ENCODE results near the gene SCD. TPM values are rescaled to one million over a fixed set of nuclear protein-coding genes. Genes with fewer than 3 reads are reported as not detected.
A peak's percentile ranks its signal among the peaks of the same experiment; 100 is the strongest.

Gene SCD
- total RNA-seq, 1 donor from 2014 or later = 13.2 TPM

DNA sequence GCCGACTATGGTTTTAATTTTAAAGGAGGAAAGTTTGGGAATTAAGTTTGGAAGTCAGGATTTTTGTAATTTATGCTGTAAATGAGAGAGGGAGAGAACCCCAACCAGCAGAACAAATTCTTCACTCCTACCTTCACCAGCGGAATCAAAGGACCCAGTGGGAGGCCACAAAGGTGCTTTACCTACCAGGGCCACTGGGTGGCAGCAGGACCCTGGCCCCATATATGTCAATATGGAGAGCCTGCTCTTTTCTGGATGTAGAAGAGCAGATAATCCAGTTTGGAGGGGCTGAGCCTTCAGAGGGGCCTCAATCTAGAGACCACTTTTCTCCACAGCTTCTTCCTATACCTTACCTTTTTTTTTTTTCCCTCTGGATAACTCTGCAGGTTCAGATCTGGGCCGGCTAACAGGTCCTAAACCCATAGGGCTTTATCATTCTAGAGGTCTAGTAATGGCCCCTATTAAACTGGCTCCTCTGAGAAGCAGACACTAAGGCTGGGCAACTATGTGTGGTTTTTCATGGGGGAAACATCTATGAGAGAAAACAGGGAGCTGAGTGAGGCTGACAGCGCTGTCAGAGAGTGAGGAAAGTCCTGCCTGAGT, 8.5 kb upstream of the SCD start:
- ATAC-seq = peak; percentile 79
- intact Hi-C loops (cut with micrococcal nuclease) = no loop called here

DNA sequence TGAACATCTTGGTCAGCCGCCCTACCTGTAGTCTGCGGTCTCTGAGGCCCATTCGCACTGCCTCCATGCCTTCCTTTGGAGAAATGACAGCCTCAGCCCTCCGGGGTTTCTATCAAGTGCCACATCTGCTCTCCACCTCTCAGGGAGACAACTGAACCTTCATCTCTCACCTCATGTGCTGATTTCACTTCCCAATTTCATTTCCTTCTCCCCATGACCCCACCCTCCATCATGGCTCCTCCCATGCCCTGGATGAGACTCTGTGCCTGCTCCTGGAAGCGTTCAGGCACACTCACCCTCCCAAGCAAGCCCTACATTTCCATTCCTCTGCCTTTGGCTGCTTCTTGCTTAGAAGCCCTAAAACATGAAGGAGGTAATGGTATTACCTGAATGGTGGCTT, 7.8 kb upstream of the SCD start:
- intact Hi-C loops (cut with micrococcal nuclease) = no loop called here
- DNase-seq (no peak), ATAC-seq (no peak)

More for the DNA sequence above, 8.5 kb upstream of the SCD start:
- peak; percentile 81 for DNase-seq

DNA sequence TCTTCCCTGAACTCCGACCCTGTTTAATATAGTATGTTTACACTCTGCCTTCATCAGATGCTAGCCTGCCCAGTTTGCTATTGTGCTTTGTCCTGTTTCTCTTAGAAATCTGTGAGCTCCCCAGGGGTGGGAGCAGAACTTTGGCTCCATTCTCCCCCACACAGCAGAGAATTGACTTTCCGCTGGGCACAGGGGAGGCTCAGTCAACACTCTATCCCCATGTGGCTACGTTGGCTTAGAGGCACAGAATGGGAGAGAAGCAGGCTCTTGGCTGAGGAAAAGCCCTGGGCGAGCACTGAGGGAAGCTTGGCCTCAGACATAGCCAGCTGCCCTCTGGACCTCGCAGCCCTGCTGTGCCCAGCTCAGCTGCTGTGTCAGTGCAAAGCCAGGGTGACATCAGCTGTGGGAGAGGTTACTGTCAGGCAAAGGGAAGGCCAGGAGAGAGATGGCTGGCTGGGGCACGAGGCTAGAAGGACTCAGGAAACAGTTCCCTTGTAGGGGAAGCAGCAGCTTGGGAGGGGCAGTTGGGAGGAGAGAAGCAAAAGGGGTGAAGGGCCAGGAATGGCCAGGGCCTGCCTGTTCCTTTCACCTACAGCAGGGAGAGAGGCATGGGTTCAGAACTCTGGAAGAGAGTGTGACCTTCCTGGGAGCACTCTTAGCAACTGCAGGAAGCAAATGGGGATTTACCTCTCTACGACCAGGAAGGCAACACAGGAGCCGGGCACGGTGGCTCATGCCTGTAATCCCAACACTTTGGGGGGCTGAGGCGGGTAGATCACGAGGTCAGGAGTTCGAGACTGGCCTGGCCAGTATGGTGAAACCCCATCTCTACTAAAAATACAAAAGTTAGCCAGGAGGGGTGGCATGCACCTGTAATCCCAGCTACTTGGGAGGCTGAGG, 5.8 kb upstream of the SCD start:
- ATAC-seq (peak; percentile 59), DNase-seq (peak; percentile 43)
- intact Hi-C loops (cut with micrococcal nuclease) = no loop called here

DNA sequence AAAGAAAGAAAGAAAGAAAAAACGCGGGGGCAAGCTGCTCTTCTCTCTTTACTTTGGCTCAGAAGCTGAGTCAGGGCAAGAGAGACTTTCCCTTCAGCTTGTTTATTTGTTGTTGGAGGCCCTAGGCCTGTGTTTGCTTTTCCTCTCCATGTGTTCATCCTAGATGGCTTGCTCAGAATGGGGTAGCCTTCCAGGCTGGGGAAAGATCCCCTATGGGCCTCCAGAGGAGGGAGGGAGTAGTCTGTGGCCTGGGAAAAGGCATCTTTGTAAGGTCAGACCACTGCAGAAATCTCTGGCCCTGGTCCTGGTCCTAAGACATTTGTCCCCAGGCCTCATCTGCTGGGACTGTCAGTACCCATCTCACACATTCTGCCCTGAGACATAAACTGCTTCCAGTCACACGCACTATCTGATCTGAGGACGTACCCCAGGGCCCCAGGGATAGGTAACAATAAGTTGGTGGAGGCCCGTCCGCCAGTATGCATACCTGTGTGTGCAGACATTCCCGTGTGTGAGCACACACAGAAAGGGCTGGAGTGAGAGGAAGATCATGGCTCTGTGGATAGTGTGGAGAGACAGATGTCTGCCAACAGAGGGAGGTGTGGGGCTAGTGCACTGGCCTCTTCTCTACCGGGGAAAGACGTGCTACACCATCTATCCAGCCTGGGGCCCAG, 4.9 kb upstream of the SCD start:
- intact Hi-C loops (cut with micrococcal nuclease) = no loop called here
- peak; percentile 75 for ATAC-seq
- DNase-seq = peak; percentile 38

DNA sequence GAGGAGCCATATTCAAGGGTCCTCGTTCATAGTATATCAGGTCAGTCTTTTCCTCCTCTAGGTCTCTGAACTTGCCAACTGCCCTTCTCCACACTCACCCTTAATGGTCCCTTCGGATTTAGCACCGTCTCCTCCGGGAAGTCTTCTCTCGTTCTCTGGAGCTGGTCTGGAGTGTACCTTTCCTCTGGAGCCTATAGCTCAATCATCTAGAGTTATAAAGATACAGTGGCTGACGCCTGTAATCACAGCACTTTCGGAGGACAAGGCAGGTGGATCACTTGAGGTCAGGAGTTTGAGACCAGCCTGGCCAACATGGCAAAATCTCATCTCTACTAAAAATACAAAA, 4.4 kb upstream of the SCD start:
- intact Hi-C loops (cut with micrococcal nuclease) = no loop called here
- no peak for ATAC-seq
- no peak for DNase-seq

DNA sequence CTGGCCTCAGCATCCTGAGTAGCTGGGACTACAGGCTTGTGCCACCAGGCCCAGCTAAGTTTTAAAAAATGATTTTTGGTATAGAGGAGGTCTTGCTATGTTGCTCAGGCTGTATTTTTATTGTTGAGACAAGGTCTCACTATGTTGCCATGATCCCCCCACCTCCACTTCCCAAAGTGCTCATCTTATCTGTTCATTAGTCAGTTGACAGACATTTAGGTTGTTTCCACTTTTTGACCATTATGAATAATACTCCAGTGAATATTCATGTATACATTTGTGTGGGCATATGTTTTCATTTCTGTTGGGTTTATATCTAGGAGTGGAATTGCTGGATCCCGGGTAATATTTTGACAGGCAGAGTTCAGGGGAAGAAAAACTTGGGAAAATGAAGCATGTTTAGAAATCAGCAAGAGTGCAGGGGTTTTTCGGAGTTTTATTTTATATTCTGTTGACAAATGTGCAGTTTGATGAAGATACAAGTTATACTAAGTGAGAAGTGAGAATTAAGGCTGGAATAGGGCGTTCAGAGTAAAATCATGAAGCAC, 2.7 kb upstream of the SCD start:
- intact Hi-C loops (cut with micrococcal nuclease) = no loop called here
- ATAC-seq = no peak
- no peak for DNase-seq

DNA sequence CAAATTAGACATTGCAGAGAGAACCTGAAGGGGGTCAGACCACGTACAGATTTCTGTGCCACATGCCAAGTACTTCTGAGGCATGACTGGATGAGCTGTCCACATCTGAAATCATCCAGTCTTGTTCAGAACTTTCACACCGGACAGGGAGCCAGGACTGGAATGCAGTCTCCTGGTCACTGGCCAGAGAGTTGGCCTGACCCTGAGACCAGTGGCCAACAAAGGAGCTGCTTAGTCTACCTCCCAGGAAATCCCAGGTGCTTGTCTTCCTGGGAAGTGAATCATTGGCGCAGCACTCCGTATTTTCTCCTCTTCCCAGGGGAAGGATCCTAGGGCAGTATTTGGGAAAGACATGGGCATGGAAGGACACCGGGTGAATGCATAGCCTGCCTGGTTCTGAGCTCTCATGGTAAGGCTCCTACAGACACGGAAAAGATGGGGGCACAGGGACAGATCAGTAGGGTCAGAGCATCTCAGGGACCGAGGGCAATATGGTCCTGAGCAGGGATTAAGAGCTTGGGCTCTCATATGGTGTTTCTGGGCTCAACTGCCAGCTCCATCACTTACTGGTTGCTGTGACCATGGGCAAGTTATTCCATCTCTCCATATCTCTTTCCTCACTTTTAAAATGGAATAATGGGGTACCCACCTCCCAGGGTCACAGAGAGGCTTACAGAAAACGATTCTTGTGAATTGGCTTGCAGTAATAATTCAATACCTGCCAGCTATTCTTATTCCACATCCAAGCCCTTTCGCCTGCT, 1.3 kb upstream of the SCD start:
- intact Hi-C loops (cut with micrococcal nuclease) = no loop called here
- DNase-seq = no peak
- ATAC-seq = no peak

DNA sequence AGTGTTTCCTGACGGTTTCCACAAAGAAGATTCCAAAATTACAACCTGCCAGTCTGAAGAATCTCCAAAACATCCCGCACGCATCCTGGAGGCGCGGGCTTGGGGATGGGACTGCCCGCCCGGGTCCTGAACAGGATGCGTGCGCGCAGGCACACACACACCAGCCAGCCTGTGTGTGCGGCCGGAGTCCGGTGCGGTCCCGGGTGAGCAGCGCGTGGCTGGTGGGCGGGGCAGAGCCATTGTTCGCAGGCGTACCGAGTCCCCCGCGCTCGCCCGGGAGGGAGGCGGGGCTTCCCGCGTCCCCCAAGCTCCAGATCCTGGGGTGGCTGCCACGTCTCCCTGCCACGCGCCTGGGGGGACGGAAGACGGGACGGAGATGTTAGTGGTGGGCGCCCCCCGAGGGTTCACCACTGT, 675 bp upstream of the SCD start:
- ATAC-seq = peak; percentile 71
- intact Hi-C loops (cut with micrococcal nuclease) = no loop called here
- DNase-seq = peak; percentile 67

DNA sequence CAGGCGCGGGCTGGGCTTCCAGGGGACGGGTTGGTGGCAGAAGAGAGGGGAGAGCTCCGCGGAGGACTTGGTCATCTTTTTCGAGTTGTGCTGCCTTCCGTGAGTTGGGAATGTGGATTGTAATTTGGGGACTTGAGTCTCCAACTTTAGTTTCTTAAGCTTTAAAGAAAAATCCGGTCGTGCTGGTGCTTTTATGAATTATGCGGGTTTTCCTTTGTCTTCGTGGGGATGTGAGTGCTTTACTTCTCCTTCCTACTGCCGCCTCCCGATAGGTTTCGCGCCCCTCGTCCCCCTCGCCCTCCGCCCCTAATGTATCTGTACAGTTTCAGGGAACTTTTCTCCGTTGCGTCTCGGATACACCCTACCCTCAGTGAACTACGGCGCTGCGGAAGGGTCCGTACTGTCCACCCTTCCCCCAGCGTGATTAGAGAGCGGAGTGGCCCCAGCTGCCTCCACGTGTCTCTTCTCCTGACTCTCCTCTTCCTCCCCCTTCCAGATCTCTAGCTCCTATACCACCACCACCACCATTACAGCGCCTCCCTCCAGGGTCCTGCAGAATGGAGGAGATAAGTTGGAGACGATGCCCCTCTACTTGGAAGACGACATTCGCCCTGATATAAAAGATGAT, 649 bp downstream of the SCD start:
- peak; percentile 40 for ATAC-seq

DNA sequence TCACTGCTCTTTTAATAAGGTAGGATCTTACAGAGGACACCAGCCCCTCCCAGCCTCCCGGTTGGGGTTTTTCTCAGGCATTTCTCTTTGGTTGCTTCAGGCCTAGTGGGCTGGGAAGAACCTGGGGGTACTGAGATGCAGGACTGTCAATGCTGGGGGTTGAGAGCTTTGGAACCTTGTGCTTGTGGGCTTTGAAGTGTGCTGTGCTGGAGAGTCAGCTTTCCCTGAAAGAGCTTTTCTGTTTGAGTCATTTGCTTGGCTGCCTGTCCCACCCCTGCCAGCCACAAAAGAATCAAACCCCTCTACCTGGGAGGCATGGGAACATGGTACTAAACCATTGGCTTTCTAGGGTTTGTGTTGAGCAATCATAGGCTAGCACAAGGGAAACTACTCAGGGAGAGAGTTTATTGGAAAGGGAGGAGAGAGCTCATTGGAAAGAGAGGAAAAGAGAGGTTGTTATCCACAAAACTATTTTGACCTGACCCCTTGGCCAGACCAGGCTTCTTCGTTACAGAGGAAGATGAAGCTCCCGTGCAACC, 1.4 kb downstream of the SCD start:
- ATAC-seq = no peak
- intact Hi-C loops (cut with micrococcal nuclease) = no loop called here
- no peak for DNase-seq

More for the DNA sequence above, 649 bp downstream of the SCD start:
- DNase-seq = no peak
- intact Hi-C loops (cut with micrococcal nuclease) = no loop called here

DNA sequence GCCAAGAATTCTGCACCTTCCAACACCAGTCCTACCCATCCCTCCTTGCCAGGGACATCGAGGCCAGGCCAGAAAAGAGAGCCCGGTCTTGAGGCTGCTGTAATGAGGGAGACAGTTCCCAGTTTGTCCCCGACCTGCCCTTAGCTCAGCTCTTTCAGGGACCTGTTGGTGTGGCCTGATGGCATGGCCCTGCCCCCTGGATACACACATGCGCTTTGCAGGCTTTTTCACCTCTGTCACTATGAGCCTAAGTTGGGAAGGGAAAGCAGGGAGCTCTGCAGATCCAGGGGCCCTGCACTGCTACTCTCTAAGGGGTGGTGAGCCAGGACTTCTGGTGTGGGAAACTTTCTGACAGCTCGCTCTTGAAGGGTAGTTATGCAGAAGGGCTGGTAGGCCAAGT, 2.1 kb downstream of the SCD start:
- ATAC-seq = no peak
- intact Hi-C loops (cut with micrococcal nuclease) = no loop called here
- DNase-seq = no peak

DNA sequence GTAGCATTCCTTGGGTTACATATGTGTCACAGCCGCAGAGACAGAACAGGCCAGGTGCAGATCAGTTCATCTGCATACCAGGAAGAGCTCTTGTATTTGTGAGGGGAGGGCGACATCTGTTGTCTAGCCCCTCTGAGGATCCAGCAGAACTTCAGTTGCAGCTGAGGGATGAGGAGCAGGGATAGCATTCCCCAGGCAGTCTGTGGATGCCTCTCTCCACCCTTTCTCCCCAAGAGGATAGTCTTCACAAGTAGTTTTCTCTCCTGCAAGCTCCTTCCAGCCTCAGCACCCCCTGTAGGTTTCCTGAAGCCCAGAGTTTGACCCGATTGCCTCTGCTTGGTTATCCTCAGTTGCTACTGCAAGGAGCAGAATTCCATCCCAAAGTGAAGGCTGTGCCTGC, 2.6 kb downstream of the SCD start:
- intact Hi-C loops (cut with micrococcal nuclease) = no loop called here
- ATAC-seq = no peak
- DNase-seq = no peak

DNA sequence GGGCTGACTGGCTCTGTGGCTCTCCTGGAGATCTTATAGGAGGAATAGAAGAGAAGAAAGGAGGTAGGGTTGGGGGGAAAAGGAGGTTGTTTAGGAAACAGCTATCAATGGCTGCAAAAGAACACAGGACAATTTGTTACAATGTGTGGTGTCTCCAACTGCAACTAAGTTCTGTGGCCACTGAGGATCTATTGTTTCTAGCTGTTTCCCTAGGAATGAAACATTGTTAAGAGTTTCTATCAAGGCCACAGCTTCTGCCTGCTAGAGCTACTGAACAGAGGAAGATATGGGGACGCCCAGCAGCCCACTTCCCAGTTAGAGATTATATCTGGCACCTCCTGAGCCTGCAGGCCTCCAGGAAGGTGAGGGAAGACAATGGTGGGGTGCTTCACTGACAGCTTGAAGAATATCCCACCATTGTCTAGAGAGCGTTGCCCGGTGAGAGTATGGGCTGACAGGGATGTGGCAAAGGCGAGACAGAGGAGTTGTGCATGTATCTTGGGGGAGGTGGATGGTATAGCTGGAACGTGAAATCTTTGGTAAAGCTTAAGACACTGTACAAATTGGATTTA, 4.0 kb downstream of the SCD start:
- DNase-seq = no peak
- intact Hi-C loops (cut with micrococcal nuclease) = no loop called here
- no peak for ATAC-seq

DNA sequence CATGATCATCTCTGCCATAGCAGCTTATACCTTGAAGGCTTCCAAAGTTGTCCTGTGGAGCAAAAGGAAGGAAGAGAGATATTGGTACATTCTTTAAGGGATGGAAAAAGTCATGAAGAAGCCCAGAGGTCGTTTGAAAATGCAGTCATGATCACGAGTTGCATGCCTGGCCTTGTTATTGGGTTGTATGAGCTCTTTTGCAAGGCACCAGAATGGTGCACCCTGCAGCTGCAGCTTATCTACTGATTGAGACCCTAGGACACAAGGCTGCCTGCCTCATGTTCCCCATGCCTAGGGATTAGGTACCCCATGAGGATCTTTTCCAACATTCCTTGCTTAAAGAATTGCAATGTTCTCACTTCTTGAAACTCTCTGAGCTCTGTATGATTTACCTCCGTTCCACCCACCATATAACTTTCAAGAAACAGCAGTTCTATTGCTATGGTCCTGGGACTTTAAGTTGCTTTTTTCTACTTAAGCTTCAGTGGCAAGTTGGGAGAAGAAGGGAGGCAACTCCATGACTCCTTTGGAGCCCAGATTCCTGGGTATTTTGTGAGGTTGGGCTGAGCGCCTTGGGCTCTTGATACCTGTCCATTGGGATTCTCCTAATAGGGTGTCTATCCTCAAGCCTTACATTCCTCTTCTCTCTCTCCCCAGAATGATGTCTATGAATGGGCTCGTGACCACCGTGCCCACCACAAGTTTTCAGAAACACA, 6.9 kb downstream of the SCD start:
- no peak for ATAC-seq
- intact Hi-C loops (cut with micrococcal nuclease) = no loop called here
- no peak for DNase-seq

DNA sequence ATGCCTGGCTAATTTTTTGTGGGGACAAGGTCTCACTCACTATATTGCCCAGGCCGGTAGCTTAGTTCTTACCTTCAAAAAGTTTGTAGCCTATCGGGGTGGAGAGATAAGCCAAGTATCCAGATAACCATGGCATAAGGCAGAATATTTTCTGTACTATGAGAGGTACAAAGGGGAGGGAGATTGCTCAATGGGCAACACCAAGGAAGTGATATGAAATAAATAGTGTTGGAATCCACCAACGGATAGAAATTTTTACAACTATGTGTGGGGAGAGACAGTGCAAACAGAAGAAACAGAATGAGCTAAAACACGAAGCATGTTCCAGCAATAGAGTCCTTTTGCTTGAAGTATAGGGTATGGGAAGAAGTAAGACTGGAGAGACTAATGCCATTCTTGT, 8.1 kb downstream of the SCD start:
- ATAC-seq = no peak
- intact Hi-C loops (cut with micrococcal nuclease) = no loop called here
- DNase-seq = no peak

DNA sequence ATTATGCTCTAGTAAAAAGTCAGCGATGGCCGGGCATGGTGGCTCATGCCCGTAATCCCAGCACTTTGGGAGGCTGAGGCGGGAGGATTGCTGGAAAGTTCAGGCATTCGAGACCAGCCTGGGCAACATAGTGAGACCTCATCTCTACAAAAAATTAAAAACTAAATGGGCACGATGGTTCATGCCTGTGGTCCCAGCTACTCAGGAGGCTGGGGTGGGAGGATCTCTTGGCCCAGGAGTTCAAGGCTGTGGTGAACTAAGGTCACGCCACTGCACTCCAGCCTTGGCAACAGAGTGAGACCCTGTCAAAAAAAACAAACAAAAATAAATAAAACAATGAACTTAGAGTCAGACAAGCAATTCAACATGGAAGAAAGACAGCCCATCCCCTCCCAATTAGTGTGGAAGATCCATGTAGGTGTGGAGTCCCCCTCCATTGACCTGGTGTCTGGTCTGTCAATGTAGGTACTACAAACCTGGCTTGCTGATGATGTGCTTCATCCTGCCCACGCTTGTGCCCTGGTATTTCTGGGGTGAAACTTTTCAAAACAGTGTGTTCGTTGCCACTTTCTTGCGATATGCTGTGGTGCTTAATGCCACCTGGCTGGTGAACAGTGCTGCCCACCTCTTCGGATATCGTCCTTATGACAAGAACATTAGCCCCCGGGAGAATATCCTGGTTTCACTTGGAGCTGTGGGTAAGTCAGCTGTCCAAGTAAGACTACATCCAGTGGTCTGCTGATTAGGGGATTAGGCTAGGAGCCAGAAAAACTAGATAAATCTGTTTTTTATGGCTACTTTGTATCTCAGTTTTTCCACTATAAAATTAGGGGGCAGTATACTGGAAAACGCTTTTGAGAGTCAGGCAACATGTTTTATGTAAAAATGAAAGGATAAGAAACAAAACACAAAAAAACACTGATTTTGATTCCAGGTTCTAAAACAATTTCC, 9.3 kb downstream of the SCD start:
- DNase-seq (no peak), ATAC-seq (no peak)
- intact Hi-C loops (cut with micrococcal nuclease) = no loop called here
